Vagina (tissue), 2 donors: ENCODE data around the gene GLI1. TPM values are rescaled to one million over a fixed set of nuclear protein-coding genes. Genes with fewer than 3 reads are reported as not detected.
A peak's percentile ranks its signal among the peaks of the same experiment; 100 is the strongest.
"Not testable (repeated sequence)": the region's sequence is repeated elsewhere in the genome, so short reads cannot be mapped to it uniquely, and the experiment has no call there.

Source experiments
- DNase-seq, 2 donors: peaks; one replicate each; pipeline ENCODE4 v3.0.0-alpha.2; 2017; ENCODE audit errors: extremely low spot score in 2 of 2
- H3K27ac ChIP-seq: fragments of 200-600 bp; sonication (generic); one replicate; pipeline ENCODE4 v1.5.1; 2019
- H3K27me3 ChIP-seq: fragments of 200-600 bp; sonication (generic); one replicate; pipeline ENCODE4 v1.5.1; 2019
- H3K36me3 ChIP-seq, 2 donors: fragments of 200-600 bp; sonication (generic); one replicate each; pipeline ENCODE4 v1.5.1; 2017 to 2019
- H3K4me1 ChIP-seq: fragments of 200-600 bp; sonication (generic); one replicate; pipeline ENCODE4 v1.5.1; 2019
- H3K4me3 ChIP-seq, 2 donors: fragments of 200-600 bp; sonication (generic); 1 replicate in 1 of 2; 2 replicates in 1 of 2; pipeline ENCODE4 v1.5.1; 2016 to 2019
- H3K9me3 ChIP-seq: fragments of 200-600 bp; sonication (generic); one replicate; pipeline ENCODE4 v1.5.1; 2019
- POLR2A ChIP-seq, 2 donors: fragments of 450-650 bp; IDR thresholded peaks; one replicate each; pipeline ENCODE4 v1.6.1; 2017; ENCODE audit warnings: antibody characterized with exemption in 2 of 2, mild to moderate bottlenecking in 2 of 2, moderate library complexity in 2 of 2
- POLR2AphosphoS5 ChIP-seq, 2 donors: sonication (generic); formaldehyde crosslinking; IDR thresholded peaks; one replicate each; pipeline ENCODE4 v1.9.0; 2017; ENCODE audit warnings: antibody characterized with exemption in 2 of 2, mild to moderate bottlenecking in 2 of 2, low read depth in 1 of 2; ENCODE audit not compliant: insufficient read depth in 1 of 2
- intact Hi-C: fragments of 100-400 bp; cut with DNase I; formaldehyde crosslinking; loops from one replicate; pipeline ENCODE4 v1.15.1; 2023
- total RNA-seq: library from RNA; depleted of rRNA; stranded (reverse); fragments of >200 nt; gene quantifications from one replicate; pipeline ENCODE4 v1.2.3, GENCODE V29; 2016
- TF ChIP-seq, protein P1 (sequence below), 3 experiments: fragments of 450-650 bp in 2 of 3; fragments of 200-600 bp in 1 of 3; sonication (generic) in 1 of 3; IDR thresholded peaks; one replicate each; pipeline ENCODE4 v1.5.1; 2017 to 2019; ENCODE audit warnings: antibody characterized with exemption in 3 of 3, mild to moderate bottlenecking in 2 of 3, moderate library complexity in 2 of 3

GLI1 gene
- total RNA-seq, 1 donor from 2014 or later, result 0.25 TPM

DNA sequence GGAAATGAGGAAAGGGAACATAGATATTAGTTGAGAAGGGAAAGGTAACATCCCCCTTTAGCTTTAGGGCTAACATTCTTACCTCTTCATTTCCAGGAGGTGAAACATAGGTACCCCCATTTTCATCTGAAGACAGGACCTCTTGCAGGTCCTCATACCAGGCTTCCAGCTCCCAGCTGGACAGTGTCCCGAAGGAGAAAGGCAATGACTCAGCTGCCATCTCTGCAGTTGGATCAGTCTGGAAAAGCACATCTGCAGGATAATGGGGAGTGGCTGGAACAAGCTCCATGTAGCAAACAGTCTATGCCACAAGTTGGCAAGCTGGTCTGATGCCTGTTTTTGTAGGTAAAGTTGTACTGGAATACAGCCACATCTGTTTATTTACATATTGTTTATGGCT is 57.6 kb downstream of the GLI1 start:
- Histone ChIP-seq H3K9me3 (no peaks in the 10 kb centered on the region), H3K27ac (peak overlapping the region; percentile 99), H3K27me3 (no peaks in the 10 kb centered on the region), H3K4me3 (no peak overlapping the region), H3K4me1 (peaks cover 45% of the 10 kb centered on the region), H3K36me3 (peaks cover 0 to 48% of the 10 kb centered on the region in 2 donors)
- intact Hi-C loops, result no loop called here
- peak in 1 of 2 donors; percentile 18 for TF ChIP-seq POLR2AphosphoS5 (IDR thresholded peaks at IDR 0.05; ENCODE audit: insufficient read depth in 1 of 2, low read depth in 1 of 2)
- TF ChIP-seq POLR2A (IDR thresholded peaks at IDR 0.05), result no peak
- TF ChIP-seq, protein P1, sequence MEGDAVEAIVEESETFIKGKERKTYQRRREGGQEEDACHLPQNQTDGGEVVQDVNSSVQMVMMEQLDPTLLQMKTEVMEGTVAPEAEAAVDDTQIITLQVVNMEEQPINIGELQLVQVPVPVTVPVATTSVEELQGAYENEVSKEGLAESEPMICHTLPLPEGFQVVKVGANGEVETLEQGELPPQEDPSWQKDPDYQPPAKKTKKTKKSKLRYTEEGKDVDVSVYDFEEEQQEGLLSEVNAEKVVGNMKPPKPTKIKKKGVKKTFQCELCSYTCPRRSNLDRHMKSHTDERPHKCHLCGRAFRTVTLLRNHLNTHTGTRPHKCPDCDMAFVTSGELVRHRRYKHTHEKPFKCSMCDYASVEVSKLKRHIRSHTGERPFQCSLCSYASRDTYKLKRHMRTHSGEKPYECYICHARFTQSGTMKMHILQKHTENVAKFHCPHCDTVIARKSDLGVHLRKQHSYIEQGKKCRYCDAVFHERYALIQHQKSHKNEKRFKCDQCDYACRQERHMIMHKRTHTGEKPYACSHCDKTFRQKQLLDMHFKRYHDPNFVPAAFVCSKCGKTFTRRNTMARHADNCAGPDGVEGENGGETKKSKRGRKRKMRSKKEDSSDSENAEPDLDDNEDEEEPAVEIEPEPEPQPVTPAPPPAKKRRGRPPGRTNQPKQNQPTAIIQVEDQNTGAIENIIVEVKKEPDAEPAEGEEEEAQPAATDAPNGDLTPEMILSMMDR (IDR thresholded peaks at IDR 0.05), result no peak
- no peak for DNase-seq

DNA sequence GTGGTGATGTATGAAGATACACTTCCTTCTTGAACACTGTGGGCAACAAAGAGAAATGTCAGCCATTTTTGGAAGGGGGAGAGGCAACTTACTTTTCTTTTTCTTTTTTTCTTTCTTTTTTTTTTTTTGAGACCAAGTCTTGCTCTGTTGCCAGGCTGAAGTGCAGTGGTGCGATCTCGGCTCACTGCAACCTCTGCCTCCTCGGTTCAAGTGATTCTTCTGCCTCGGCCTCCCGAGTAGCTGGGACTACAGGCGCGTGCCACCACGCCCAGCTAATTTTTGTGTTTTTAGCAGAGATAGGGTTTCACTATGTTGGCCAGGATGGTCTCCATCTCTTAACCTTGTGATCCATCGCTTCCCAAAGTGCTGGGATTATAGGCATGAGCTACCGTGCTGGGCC is 58.1 kb downstream of the GLI1 start:
- H3K4me3 ChIP-seq, intact Hi-C loops, H3K27me3 ChIP-seq, DNase-seq, H3K9me3 ChIP-seq: not testable (repeated sequence)
- Histone ChIP-seq H3K27ac (peak overlapping the region; percentile 99), H3K36me3 (peaks cover 0 to 43% of the 10 kb centered on the region in 2 donors), H3K4me1 (peaks cover 46% of the 10 kb centered on the region)

DNA sequence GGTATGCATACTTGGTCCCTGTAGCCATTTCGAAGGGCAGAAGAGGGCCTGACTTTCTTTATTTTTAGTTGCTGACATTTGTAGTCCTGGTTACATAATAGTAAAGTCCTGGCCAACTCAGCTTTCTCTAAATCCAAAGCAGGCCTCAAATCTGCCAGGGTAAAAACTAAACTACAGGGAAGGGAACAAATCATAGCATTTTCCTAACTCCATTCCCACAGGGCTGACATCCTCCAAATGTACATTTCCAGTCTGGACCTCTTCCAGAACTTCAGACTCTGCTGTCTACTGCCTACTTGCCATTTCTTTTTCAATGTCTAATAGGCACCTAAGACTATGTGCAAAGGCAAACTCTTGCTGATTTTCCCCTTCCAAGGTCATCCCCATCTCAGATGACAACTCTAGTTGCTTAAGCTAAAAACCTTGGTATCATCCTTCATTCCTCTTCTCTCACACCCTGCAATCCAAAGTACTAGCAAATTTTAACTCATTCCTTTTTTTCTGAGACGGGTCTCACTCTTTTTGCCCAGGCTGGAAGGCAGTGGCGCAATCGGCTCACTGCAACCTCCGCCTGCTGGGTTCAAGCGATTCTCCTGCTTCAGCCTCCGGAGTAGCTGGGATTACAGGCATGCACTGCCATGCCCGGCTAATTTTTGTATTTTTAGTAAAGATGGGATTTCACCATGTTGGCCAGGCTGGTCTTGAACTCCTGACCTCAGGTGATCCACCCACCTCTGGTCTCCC is 58.8 kb downstream of the GLI1 start:
- H3K4me1 ChIP-seq, result peaks cover 49% of the 10 kb centered on the region
- DNase-seq, result no peak
- no peaks in the 10 kb centered on the region for H3K9me3 ChIP-seq
- intact Hi-C loops, result no loop called here
- peak overlapping the region; percentile 82 to 90 for H3K4me3 ChIP-seq
- TF ChIP-seq, protein P1 (IDR thresholded peaks at IDR 0.05), result no peak
- no peak for TF ChIP-seq POLR2AphosphoS5 (IDR thresholded peaks at IDR 0.05; ENCODE audit: insufficient read depth in 1 of 2, low read depth in 1 of 2)
- TF ChIP-seq POLR2A (IDR thresholded peaks at IDR 0.05), result no peak
- H3K36me3 ChIP-seq, result peaks cover 0 to 36% of the 10 kb centered on the region in 2 donors
- no peaks in the 10 kb centered on the region for H3K27me3 ChIP-seq
- H3K27ac ChIP-seq, result peak overlapping the region; percentile 99

DNA sequence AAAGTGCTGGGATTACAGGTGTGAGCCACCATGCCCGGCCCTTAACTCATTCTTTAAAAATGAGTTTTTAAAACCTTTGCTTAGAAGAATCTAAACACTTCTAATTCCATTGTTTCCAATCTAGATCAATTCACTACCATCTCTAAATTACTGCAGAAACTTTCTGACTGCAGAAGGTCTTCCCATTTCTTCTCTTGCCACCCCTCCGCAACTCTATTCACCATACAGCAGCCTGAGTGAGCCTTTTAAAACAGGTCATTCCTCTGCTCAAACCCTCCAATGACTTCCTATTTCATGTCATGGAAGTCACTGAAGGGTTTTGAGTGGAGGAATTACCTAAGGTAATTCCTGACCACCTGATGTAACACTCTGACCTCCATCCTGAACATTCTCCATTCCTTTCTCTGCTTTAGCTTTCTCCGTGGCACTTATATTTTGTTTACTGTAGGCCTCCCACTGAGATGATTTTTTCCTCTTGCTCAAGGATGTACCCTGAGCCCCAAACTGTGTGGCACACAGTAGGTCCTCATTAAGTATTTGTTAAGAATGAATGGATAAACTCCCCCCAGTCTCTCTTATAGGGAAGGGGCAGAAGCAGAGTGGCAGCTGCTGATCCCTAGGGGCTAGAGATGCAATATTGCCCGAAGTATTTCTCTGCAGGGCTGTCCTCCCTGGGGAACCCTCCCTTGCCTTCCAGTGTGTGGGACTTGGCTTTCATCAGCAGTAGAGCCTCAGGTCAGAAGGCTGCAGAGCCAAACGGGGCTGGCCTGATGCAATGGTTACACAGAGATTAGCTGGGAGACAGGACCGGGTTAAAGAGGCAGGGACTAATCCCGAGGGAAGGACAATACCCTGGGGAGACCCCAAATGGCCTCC is 59.6 kb downstream of the GLI1 start:
- H3K4me3 ChIP-seq, result peak overlapping the region; percentile 82 to 90
- peaks cover 57% of the 10 kb centered on the region for H3K4me1 ChIP-seq
- no peaks in the 10 kb centered on the region for H3K9me3 ChIP-seq
- DNase-seq, result no peak
- H3K27ac ChIP-seq, result peak overlapping the region; percentile 99
- TF ChIP-seq POLR2A (IDR thresholded peaks at IDR 0.05) (no peak), POLR2AphosphoS5 (IDR thresholded peaks at IDR 0.05; ENCODE audit: insufficient read depth in 1 of 2, low read depth in 1 of 2) (no peak)
- TF ChIP-seq, protein P1 (IDR thresholded peaks at IDR 0.05), result no peak
- H3K27me3 ChIP-seq, result no peaks in the 10 kb centered on the region
- H3K36me3 ChIP-seq, result peaks cover 0 to 34% of the 10 kb centered on the region in 2 donors
- intact Hi-C loops, result no loop called here

DNA sequence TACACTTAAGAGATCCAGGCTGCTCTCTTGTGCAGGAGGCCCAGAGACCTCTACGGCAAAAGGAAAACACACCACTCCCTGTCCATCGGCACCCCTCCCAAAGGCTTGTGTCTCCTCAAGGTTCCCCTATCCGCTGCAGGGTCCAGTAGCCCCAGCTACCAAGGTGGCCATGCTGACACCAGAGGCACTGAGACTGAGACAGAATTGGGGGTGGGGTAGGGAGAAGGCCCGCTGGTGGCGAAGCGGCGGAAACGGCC is 60.1 kb downstream of the GLI1 start:
- Histone ChIP-seq H3K27me3 (no peaks in the 10 kb centered on the region), H3K4me3 (peak overlapping the region; percentile 82 to 90), H3K4me1 (peaks cover 62% of the 10 kb centered on the region), H3K27ac (peak overlapping the region; percentile 99), H3K36me3 (peaks cover 0 to 34% of the 10 kb centered on the region in 2 donors), H3K9me3 (no peaks in the 10 kb centered on the region)
- TF ChIP-seq POLR2A (IDR thresholded peaks at IDR 0.05), result no peak
- TF ChIP-seq, protein P1 (IDR thresholded peaks at IDR 0.05), result no peak
- no peak for TF ChIP-seq POLR2AphosphoS5 (IDR thresholded peaks at IDR 0.05; ENCODE audit: insufficient read depth in 1 of 2, low read depth in 1 of 2)
- DNase-seq, result peak in 1 of 2 donors; percentile 94
- intact Hi-C loops, result loop anchor here (2.0 kb wide), 1 partner anchor 85 kb away; the partner anchor contains the start of gene DTX3
